Measurements from ENCODE around the gene SERPINA6.
"Not testable (repeated sequence)": the region's sequence is repeated elsewhere in the genome, so short reads cannot be mapped to it uniquely, and the experiment has no call there.

The SERPINA6 gene

GRCh38 chr14:94328196-94328595 is 5.1 kb upstream of the SERPINA6 start:
- DNase-seq (ENCODE audit: low read depth, low spot score) = no peak

- no peak for DNase-seq (ENCODE audit: low read depth, low spot score)
Observed at GRCh38 chr14:94321421-94322271, 1.5 kb downstream of the SERPINA6 start.

GRCh38 chr14:94320243-94320642 is 2.9 kb downstream of the SERPINA6 start:
- DNase-seq (ENCODE audit: low read depth, low spot score) = no peak

GRCh38 chr14:94317259-94317658 is 5.9 kb downstream of the SERPINA6 start:
- DNase-seq (ENCODE audit: low read depth, low spot score) = no peak

- no peak for DNase-seq (ENCODE audit: low read depth, low spot score)
Observed at GRCh38 chr14:94316692-94317091, 6.4 kb downstream of the SERPINA6 start.

GRCh38 chr14:94314890-94315289 is 8.2 kb downstream of the SERPINA6 start:
- no peak for DNase-seq (ENCODE audit: low read depth, low spot score)

GRCh38 chr14:94313991-94314655 is 9.0 kb downstream of the SERPINA6 start:
- DNase-seq (ENCODE audit: low read depth, low spot score) = no peak

- no peak for DNase-seq (ENCODE audit: low read depth, low spot score)
Observed at GRCh38 chr14:94312481-94313246, 10.5 kb downstream of the SERPINA6 start.

- DNase-seq (ENCODE audit: low read depth, low spot score) = no peak
Observed at GRCh38 chr14:94310248-94310647, 12.9 kb downstream of the SERPINA6 start.

- DNase-seq (ENCODE audit: low read depth, low spot score) = no peak
Observed at GRCh38 chr14:94309721-94310120, 13.4 kb downstream of the SERPINA6 start.

- DNase-seq (ENCODE audit: low read depth, low spot score) = no peak
Observed at GRCh38 chr14:94307410-94307992, 15.6 kb downstream of the SERPINA6 start.

GRCh38 chr14:94306047-94306978 is 16.8 kb downstream of the SERPINA6 start:
- DNase-seq (ENCODE audit: low read depth, low spot score) = no peak

GRCh38 chr14:94305620-94306019 is 17.5 kb downstream of the SERPINA6 start:
- no peak for DNase-seq (ENCODE audit: low read depth, low spot score)

- DNase-seq (ENCODE audit: low read depth, low spot score) = no peak
Observed at GRCh38 chr14:94304243-94304642, 18.9 kb downstream of the SERPINA6 start.

- DNase-seq (ENCODE audit: low read depth, low spot score) = no peak
Observed at GRCh38 chr14:94303111-94303510, 20.0 kb downstream of the SERPINA6 start.

- no peak for DNase-seq (ENCODE audit: low read depth, low spot score)
Observed at GRCh38 chr14:94298130-94298529, 25.0 kb downstream of the SERPINA6 start.

- not testable (repeated sequence) for DNase-seq (ENCODE audit: low read depth, low spot score)
Observed at GRCh38 chr14:94296181-94296545, 27.0 kb downstream of the SERPINA6 start.

- no peak for DNase-seq (ENCODE audit: low read depth, low spot score)
Observed at GRCh38 chr14:94295360-94296180, 27.6 kb downstream of the SERPINA6 start.

- no peak for DNase-seq (ENCODE audit: low read depth, low spot score)
Observed at GRCh38 chr14:94293578-94293924, 29.6 kb downstream of the SERPINA6 start.

Data from smooth muscle cell of the brain vasculature (primary cell).